HepG2 (cell line): Measurements from ENCODE around the gene ATP6V0A1. TPM values are rescaled to one million over a fixed set of nuclear protein-coding genes. Genes with fewer than 3 reads are reported as not detected.

Experiments used
- ATAC-seq: fragments of 200-7000 bp; cut with Tn5 transposase; 3 replicates; pipeline ENCODE4 v1.9.1; 2020; ENCODE audit warnings: mild to moderate bottlenecking, moderate library complexity
- BruUV-seq: library from RNA; stranded (reverse); fragments of 400-500 nt; replicated peaks from 2 replicates; lab custom pipeline; 2021; lab: Mats Ljungman, UMichigan
- CTCF ChIA-PET: fragments of 300-600 bp; formaldehyde crosslinking; extraction: SDS; loops from one replicate; lab custom pipeline; 2021; ENCODE audit warnings: low total read pairs, inconsistent platforms, low intra/inter-chr PET ratio; lab: Yijun Ruan, JAX
- POLR2A ChIA-PET: fragments of 350-600 bp; sonication (Branson Sonifier 250); formaldehyde crosslinking; loops from one replicate; lab custom pipeline; 2020; ENCODE audit warnings: antibody characterized with exemption, inconsistent platforms; lab: Yijun Ruan, JAX
- DNase-seq: peaks from one replicate; pipeline ENCODE4 v3.0.0-alpha.2; 2015; ENCODE audit warnings: low spot score
- FAIRE-seq: peaks from 3 replicates; lab custom pipeline; 2011; peaks lifted over from hg19 to GRCh38; lab: Jason Lieb, UNC
- H2AFZ ChIP-seq: one replicate; pipeline ENCODE4 v1.6.1; 2011; ENCODE audit warnings: low read length, inconsistent platforms
- H3K27ac ChIP-seq: fragments of 300-600 bp; 3 replicates; pipeline ENCODE4 v1.8.0; 2011; ENCODE audit warnings: mixed run types, mild to moderate bottlenecking, mixed read lengths, low read length, inconsistent platforms; ENCODE audit not compliant: insufficient read depth; ENCODE audit errors: extremely low read length
- H3K27me3 ChIP-seq, 2 experiments: fragments of 200-600 bp in 1 of 2; 2 replicates in 1 of 2; 3 replicates in 1 of 2; pipeline versions ENCODE4 v1.6.0 to v1.8.0; 2011; ENCODE audit warnings: low read length in 2 of 2, mild to moderate bottlenecking in 2 of 2, moderate library complexity in 2 of 2, inconsistent platforms in 1 of 2; ENCODE audit not compliant: insufficient read depth in 2 of 2, control insufficient read depth in 1 of 2
- H3K36me3 ChIP-seq, 2 experiments: fragments of 200-600 bp in 1 of 2; replicated peaks in 1 of 2; 2 replicates in 1 of 2; 3 replicates in 1 of 2; pipeline versions ENCODE4 v1.5.1 to v1.8.0; 2011; ENCODE audit warnings: low read length in 2 of 2, inconsistent platforms in 1 of 2; ENCODE audit not compliant: insufficient read depth in 2 of 2, control insufficient read depth in 1 of 2
- H3K4me1 ChIP-seq: 2 replicates; pipeline ENCODE4 v1.5.1; 2012; ENCODE audit warnings: low read length, inconsistent platforms; ENCODE audit not compliant: insufficient read depth
- H3K4me2 ChIP-seq: 2 replicates; pipeline ENCODE4 v1.6.0; 2011; ENCODE audit warnings: low read depth, low read length, inconsistent platforms
- H3K4me3 ChIP-seq, 3 experiments: fragments of 200-600 bp in 1 of 3; sonication (generic), shearing (Covaris generic) in 1 of 3; replicated peaks in 1 of 3; 2 replicates each; pipeline ENCODE4 v1.5.1; 2011 to 2016; ENCODE audit warnings: low read length in 3 of 3, inconsistent platforms in 2 of 3, low read depth in 2 of 3, mild to moderate bottlenecking in 2 of 3, control low read depth in 1 of 3, mixed read lengths in 1 of 3; ENCODE audit not compliant: insufficient read depth in 1 of 3
- H3K79me2 ChIP-seq: one replicate; pipeline ENCODE4 v1.6.1; 2011; ENCODE audit warnings: low read length, inconsistent platforms; ENCODE audit not compliant: insufficient read depth
- H3K9ac ChIP-seq: 2 replicates; pipeline ENCODE4 v1.6.0; 2011; ENCODE audit warnings: mild to moderate bottlenecking, low read depth, low read length, inconsistent platforms; ENCODE audit not compliant: insufficient read depth
- H3K9me3 ChIP-seq: 2 replicates; pipeline ENCODE4 v1.5.1; 2012; ENCODE audit warnings: mild to moderate bottlenecking, low read length
- H4K20me1 ChIP-seq: 2 replicates; pipeline ENCODE4 v1.6.0; 2011; ENCODE audit warnings: inconsistent platforms, mild to moderate bottlenecking, low read length, moderate library complexity; ENCODE audit not compliant: insufficient read depth
- ARHGAP35 ChIP-seq: sonication (generic); formaldehyde crosslinking; IDR thresholded peaks from 2 replicates; pipeline ENCODE4 v1.9.0; 2022; ENCODE audit warnings: mild to moderate bottlenecking, inconsistent platforms, moderate library complexity, missing genetic modification reagents, borderline replicate concordance
- E2F2 ChIP-seq: sonication (generic); formaldehyde crosslinking; IDR thresholded peaks from 2 replicates; pipeline ENCODE4 v1.4.0; 2020; ENCODE audit warnings: missing genetic modification reagents, borderline replicate concordance
- HMG20B ChIP-seq: conservative IDR thresholded peaks from 2 replicates; pipeline ENCODE4 v1.6.1; 2016; ENCODE audit warnings: missing genetic modification reagents, missing compliant biosample characterization
- HOXD1 ChIP-seq: sonication (generic); formaldehyde crosslinking; IDR thresholded peaks from 2 replicates; pipeline ENCODE4 v1.5.0; 2020; ENCODE audit warnings: missing genetic modification reagents
- JUND ChIP-seq: sonication (generic); formaldehyde crosslinking; IDR thresholded peaks from 2 replicates; pipeline ENCODE4 v1.8.0; 2022; ENCODE audit warnings: mild to moderate bottlenecking, missing genetic modification reagents
- KDM3A ChIP-seq: IDR thresholded peaks from 2 replicates; pipeline ENCODE4 v1.6.1; 2018; ENCODE audit warnings: low read depth, missing compliant biosample characterization
- REL ChIP-seq: sonication (generic); formaldehyde crosslinking; conservative IDR thresholded peaks from 2 replicates; pipeline ENCODE4 v1.8.0; 2022; ENCODE audit warnings: mild to moderate bottlenecking, missing genetic modification reagents, moderate library complexity
- RFXAP ChIP-seq: sonication (generic); formaldehyde crosslinking; IDR thresholded peaks from 2 replicates; pipeline ENCODE4 v1.4.0; 2020; ENCODE audit warnings: missing genetic modification reagents, borderline replicate concordance
- THAP11 ChIP-seq: IDR thresholded peaks from 2 replicates; pipeline ENCODE4 v1.6.1; 2016; ENCODE audit warnings: missing biosample characterization, missing genetic modification reagents
- ZKSCAN5 ChIP-seq: sonication (generic); formaldehyde crosslinking; IDR thresholded peaks from 2 replicates; pipeline ENCODE4 v1.5.1; 2020; ENCODE audit warnings: mild to moderate bottlenecking, missing genetic modification reagents
- WGBS: methylation state at CpG from one replicate; pipeline ENCODE4 v1.1.6; 2017; ENCODE audit warnings: low lambda C conversion rate; 5-methylcytosine and 5-hydroxymethylcytosine counted together
- in situ Hi-C: cut with HindIII; loops from 2 replicates; pipeline ENCODE4 v1.10.0; 2017; ENCODE audit warnings: low pct_unique_long_range_greater_than_20kb; ENCODE audit not compliant: extremely low pct_ligation_motif_present
- intact Hi-C: fragments of 100-400 bp; cut with micrococcal nuclease; formaldehyde crosslinking; loops from one replicate; pipeline ENCODE4 v1.10.0; 2022; ENCODE audit not compliant: unreplicated experiment
- polyA plus RNA-seq, 8 experiments: library from polyadenylated mRNA; depleted of rRNA in 3 of 8; stranded (reverse) in 7 of 8; unstranded in 1 of 8; fragments of >200 nt; fragmentation: Illumina TruSeq in 4 of 8; extraction: Trizol in 4 of 8; gene quantifications; 2 replicates each; pipeline versions ENCODE4 v1.2.1 to v1.2.3, GENCODE V29; 2011 to 2016; ENCODE audit warnings: low read depth in 4 of 8, missing spikeins in 1 of 8, mixed read lengths in 1 of 8; ENCODE audit not compliant: insufficient read depth in 1 of 8
- total RNA-seq, 5 experiments: library from RNA; depleted of rRNA; stranded (reverse); fragments of >200 nt; fragmentation: Illumina TruSeq; extraction: Trizol; gene quantifications; 2 replicates each; pipeline ENCODE4 v1.2.3, GENCODE V29; 2016; ENCODE audit warnings: low read depth in 1 of 5
- TF ChIP-seq, protein P1 (sequence below): sonication (generic); formaldehyde crosslinking; IDR thresholded peaks from 2 replicates; pipeline ENCODE4 v1.4.0; 2020; ENCODE audit warnings: missing genetic modification reagents, borderline replicate concordance
- TF ChIP-seq, protein P2 (sequence below): sonication (generic); formaldehyde crosslinking; IDR thresholded peaks from 2 replicates; pipeline ENCODE4 v1.5.0; 2020; ENCODE audit warnings: missing genetic modification reagents

The ATP6V0A1 gene
- total and polyA plus RNA-seq, 2 of the 13 experiments (the other 11 are each of a cell fraction or from before 2014, with no cell fraction given), result 27.9 to 54.1 TPM

DNA sequence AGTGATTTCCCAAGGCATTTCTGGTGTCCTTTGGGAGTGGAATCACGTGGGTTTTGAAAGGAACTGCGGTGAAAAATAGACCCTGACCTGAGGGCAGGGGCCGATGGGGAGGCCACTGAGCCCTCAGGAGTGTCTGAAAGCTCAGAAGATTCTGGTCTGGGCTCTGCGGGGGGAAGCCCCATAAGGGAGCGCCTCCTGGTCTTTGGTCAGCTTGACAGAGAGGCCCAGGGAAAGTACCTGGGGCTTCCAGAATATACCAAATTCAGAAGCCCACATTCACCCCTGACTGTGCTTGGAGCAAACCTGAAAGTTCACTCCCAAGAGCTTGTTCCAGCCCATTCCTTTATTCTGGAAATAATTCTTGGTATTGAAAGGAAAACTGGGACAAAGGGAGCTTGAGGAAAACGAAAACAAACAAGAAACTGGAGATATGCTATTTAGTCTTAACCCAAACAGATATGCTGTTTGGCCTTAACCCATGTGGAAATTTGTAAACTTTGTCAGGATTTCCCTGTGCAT lies 54.1 kb downstream of the ATP6V0A1 start:
- no peaks in the 10 kb centered on the region for H3K9me3 ChIP-seq
- no peak for TF ChIP-seq RFXAP (CRISPR knock-in tag)
- no peak for TF ChIP-seq THAP11 (CRISPR knock-in tag)
- no peak for TF ChIP-seq REL
- TF ChIP-seq HOXD1 (CRISPR knock-in tag), result no peak
- TF ChIP-seq, protein P1, sequence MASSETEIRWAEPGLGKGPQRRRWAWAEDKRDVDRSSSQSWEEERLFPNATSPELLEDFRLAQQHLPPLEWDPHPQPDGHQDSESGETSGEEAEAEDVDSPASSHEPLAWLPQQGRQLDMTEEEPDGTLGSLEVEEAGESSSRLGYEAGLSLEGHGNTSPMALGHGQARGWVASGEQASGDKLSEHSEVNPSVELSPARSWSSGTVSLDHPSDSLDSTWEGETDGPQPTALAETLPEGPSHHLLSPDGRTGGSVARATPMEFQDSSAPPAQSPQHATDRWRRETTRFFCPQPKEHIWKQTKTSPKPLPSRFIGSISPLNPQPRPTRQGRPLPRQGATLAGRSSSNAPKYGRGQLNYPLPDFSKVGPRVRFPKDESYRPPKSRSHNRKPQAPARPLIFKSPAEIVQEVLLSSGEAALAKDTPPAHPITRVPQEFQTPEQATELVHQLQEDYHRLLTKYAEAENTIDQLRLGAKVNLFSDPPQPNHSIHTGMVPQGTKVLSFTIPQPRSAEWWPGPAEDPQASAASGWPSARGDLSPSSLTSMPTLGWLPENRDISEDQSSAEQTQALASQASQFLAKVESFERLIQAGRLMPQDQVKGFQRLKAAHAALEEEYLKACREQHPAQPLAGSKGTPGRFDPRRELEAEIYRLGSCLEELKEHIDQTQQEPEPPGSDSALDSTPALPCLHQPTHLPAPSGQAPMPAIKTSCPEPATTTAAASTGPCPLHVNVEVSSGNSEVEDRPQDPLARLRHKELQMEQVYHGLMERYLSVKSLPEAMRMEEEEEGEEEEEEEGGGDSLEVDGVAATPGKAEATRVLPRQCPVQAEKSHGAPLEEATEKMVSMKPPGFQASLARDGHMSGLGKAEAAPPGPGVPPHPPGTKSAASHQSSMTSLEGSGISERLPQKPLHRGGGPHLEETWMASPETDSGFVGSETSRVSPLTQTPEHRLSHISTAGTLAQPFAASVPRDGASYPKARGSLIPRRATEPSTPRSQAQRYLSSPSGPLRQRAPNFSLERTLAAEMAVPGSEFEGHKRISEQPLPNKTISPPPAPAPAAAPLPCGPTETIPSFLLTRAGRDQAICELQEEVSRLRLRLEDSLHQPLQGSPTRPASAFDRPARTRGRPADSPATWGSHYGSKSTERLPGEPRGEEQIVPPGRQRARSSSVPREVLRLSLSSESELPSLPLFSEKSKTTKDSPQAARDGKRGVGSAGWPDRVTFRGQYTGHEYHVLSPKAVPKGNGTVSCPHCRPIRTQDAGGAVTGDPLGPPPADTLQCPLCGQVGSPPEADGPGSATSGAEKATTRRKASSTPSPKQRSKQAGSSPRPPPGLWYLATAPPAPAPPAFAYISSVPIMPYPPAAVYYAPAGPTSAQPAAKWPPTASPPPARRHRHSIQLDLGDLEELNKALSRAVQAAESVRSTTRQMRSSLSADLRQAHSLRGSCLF (CRISPR knock-in tag), result no peak
- TF ChIP-seq ARHGAP35 (CRISPR knock-in tag), result no peak
- TF ChIP-seq JUND, result no peak
- no peak for TF ChIP-seq E2F2 (CRISPR knock-in tag)
- TF ChIP-seq HMG20B, result no peak
- TF ChIP-seq KDM3A (CRISPR knock-in tag), result no peak
- TF ChIP-seq, protein P2, sequence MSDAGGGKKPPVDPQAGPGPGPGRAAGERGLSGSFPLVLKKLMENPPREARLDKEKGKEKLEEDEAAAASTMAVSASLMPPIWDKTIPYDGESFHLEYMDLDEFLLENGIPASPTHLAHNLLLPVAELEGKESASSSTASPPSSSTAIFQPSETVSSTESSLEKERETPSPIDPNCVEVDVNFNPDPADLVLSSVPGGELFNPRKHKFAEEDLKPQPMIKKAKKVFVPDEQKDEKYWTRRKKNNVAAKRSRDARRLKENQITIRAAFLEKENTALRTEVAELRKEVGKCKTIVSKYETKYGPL (CRISPR knock-in tag), result no peak
- TF ChIP-seq ZKSCAN5 (CRISPR knock-in tag), result no peak
- H2AFZ ChIP-seq, result no peak overlapping the region
- H3K9ac ChIP-seq, result no peak overlapping the region
- ChIA-PET POLR2A (no interaction called here), CTCF (no interaction called here)
- intact Hi-C loops, result no loop called here
- ATAC-seq (no peak), FAIRE-seq (peak; percentile 12), DNase-seq (no peak)
- WGBS, result 66% methylated on average over 6 of the region's 6 CpGs
- peak overlapping the region; percentile 1 for H3K27ac ChIP-seq
- H3K27me3 ChIP-seq, result no peaks in the 10 kb centered on the region
- in situ Hi-C loops, result no loop called here
- no peaks in the 10 kb centered on the region for H3K79me2 ChIP-seq
- H3K36me3 ChIP-seq, result peaks cover 34 to 50% of the 10 kb centered on the region in 2 experiments
- H3K4me3 ChIP-seq, result no peak overlapping the region
- peaks cover 13% of the 10 kb centered on the region for H3K4me1 ChIP-seq
- no peaks in the 10 kb centered on the region for H4K20me1 ChIP-seq
- H3K4me2 ChIP-seq, result no peak overlapping the region
- no TSS peak for BruUV-seq
